HEK293 (cell line): ENCODE data around the gene MRTFB.

ENCODE experiments used
- CTCF ChIP-seq: fragments of 450-650 bp; formaldehyde crosslinking; IDR thresholded peaks from 2 replicates; pipeline ENCODE4 v1.5.1; 2016; ENCODE audit warnings: missing biosample characterization, missing genetic modification characterization
- GLIS2 ChIP-seq: fragments of 450-650 bp; formaldehyde crosslinking; IDR thresholded peaks from 2 replicates; pipeline ENCODE4 v1.5.1; 2016; ENCODE audit warnings: missing biosample characterization, missing genetic modification characterization
- PBX3 ChIP-seq: sonication (generic); formaldehyde crosslinking; IDR thresholded peaks from 2 replicates; pipeline ENCODE4 v1.8.1; 2022; ENCODE audit warnings: mild to moderate bottlenecking, moderate library complexity, missing genetic modification reagents
- ZBTB10 ChIP-seq: fragments of 450-650 bp; formaldehyde crosslinking; IDR thresholded peaks from 2 replicates; pipeline ENCODE4 v1.5.1; 2016; ENCODE audit warnings: missing biosample characterization, missing genetic modification characterization
- ZNF580 ChIP-seq: fragments of 450-650 bp; formaldehyde crosslinking; IDR thresholded peaks from 2 replicates; pipeline ENCODE4 v1.5.1; 2016; ENCODE audit warnings: missing biosample characterization, missing genetic modification characterization
- ZNF776 ChIP-seq: fragments of 450-650 bp; formaldehyde crosslinking; IDR thresholded peaks from 2 replicates; pipeline ENCODE4 v1.5.0; 2017; ENCODE audit warnings: missing biosample characterization, missing genetic modification characterization, borderline replicate concordance

GRCh38 chr16:14284371-14284770 lies 213.3 kb downstream of the MRTFB start:
- TF ChIP-seq PBX3 (CRISPR knock-in tag) (no peak), CTCF (tag by site-specific recombination) (no peak), GLIS2 (tag by site-specific recombination) (no peak), ZBTB10 (tag by site-specific recombination) (no peak), ZNF776 (tag by site-specific recombination) (no peak), ZNF580 (no peak)
